K562 (cell line): Measurements from ENCODE around the gene NARF. TPM values are rescaled to one million over a fixed set of nuclear protein-coding genes. Genes with fewer than 3 reads are reported as not detected.

ENCODE experiments used
- DACH1 ChIP-seq: fragments of 450-650 bp; IDR thresholded peaks from 2 replicates; pipeline ENCODE4 v1.6.1; 2018; ENCODE audit not compliant: partially characterized antibody
- ETV5 ChIP-seq: sonication (generic); formaldehyde crosslinking; IDR thresholded peaks from 2 replicates; pipeline ENCODE4 v1.4.0; 2020; ENCODE audit warnings: low read depth, mild to moderate bottlenecking, missing genetic modification reagents
- EWSR1 ChIP-seq: fragments of 450-650 bp; IDR thresholded peaks from 2 replicates; pipeline ENCODE4 v1.6.1; 2018; ENCODE audit warnings: borderline replicate concordance, mild to moderate bottlenecking, low read depth, moderate library complexity; ENCODE audit not compliant: partially characterized antibody
- FOXK2 ChIP-seq, 2 experiments: fragments of 450-650 bp; IDR thresholded peaks in 1 of 2; conservative IDR thresholded peaks in 1 of 2; 2 replicates each; pipeline ENCODE4 v1.6.1; 2016; ENCODE audit warnings: low read depth in 2 of 2, mild to moderate bottlenecking in 1 of 2
- MCM5 ChIP-seq: fragments of 450-650 bp; IDR thresholded peaks from 2 replicates; pipeline ENCODE4 v1.6.1; 2016; ENCODE audit warnings: low read depth
- MTA1 ChIP-seq: fragments of 450-650 bp; IDR thresholded peaks from 2 replicates; pipeline ENCODE4 v1.6.1; 2017; ENCODE audit warnings: borderline replicate concordance
- NBN ChIP-seq: fragments of 450-650 bp; IDR thresholded peaks from 2 replicates; pipeline ENCODE4 v1.6.1; 2016; ENCODE audit warnings: low read depth, mild to moderate bottlenecking
- NFXL1 ChIP-seq: fragments of 450-650 bp; formaldehyde crosslinking; IDR thresholded peaks from 2 replicates; pipeline ENCODE4 v1.4.0; 2021; ENCODE audit warnings: mild to moderate bottlenecking
- TRIM24 ChIP-seq, 2 experiments: fragments of 450-650 bp; IDR thresholded peaks; 2 replicates each; pipeline ENCODE4 v1.6.1; 2016
- TRIM28 ChIP-seq: fragments of 450-650 bp; IDR thresholded peaks from 2 replicates; pipeline ENCODE4 v1.6.1; 2017
- ZBTB7A ChIP-seq: IDR thresholded peaks from 2 replicates; pipeline ENCODE4 v1.6.1; 2011; ENCODE audit warnings: low read depth, mild to moderate bottlenecking, low read length, moderate library complexity, borderline replicate concordance; ENCODE audit not compliant: control insufficient read depth
- ZNF174 ChIP-seq: fragments of 250-450 bp; sonication (Bioruptor Pico); IDR thresholded peaks from 2 replicates; pipeline ENCODE4 v1.4.0; 2020; ENCODE audit warnings: mild to moderate bottlenecking
- ZNF232 ChIP-seq: sonication (generic); formaldehyde crosslinking; IDR thresholded peaks from 2 replicates; pipeline ENCODE4 v1.8.0; 2022; ENCODE audit warnings: mild to moderate bottlenecking, missing genetic modification reagents
- polyA plus RNA-seq, 8 experiments: library from polyadenylated mRNA; depleted of rRNA in 4 of 8; stranded (reverse) in 5 of 8; unstranded in 3 of 8; fragments of >200 nt; fragmentation: Nextera tagmentation in 2 of 8; fragmentation: Illumina TruSeq in 1 of 8; extraction: Ambion mirVana in 2 of 8; extraction: Trizol in 1 of 8; gene quantifications; 2 replicates each; pipeline versions ENCODE4 v1.2.1 to v1.2.3, GENCODE V29; 2011 to 2014; ENCODE audit warnings: inconsistent platforms in 1 of 8, missing spikeins in 1 of 8
- total RNA-seq, 7 experiments: library from RNA; depleted of rRNA in 6 of 7; stranded (reverse); fragments of >200 nt in 6 of 7; fragmentation: Illumina TruSeq in 2 of 7; extraction: Trizol in 2 of 7; gene quantifications; 2 replicates each; pipeline versions ENCODE4 v1.2.1 to v1.2.3, GENCODE V29; 2011 to 2021; ENCODE audit warnings: low replicate concordance in 1 of 7
- TF ChIP-seq, protein P1 (sequence below): fragments of 450-650 bp; IDR thresholded peaks from 2 replicates; pipeline ENCODE4 v1.6.1; 2016; ENCODE audit warnings: mild to moderate bottlenecking
- TF ChIP-seq, protein P2 (sequence below): fragments of 450-650 bp; IDR thresholded peaks from 2 replicates; pipeline ENCODE4 v1.6.1; 2017; ENCODE audit warnings: mild to moderate bottlenecking, moderate library complexity
- TF ChIP-seq, protein P3 (sequence below): sonication (generic); formaldehyde crosslinking; IDR thresholded peaks from 2 replicates; pipeline ENCODE4 v1.8.0; 2022; ENCODE audit warnings: missing genetic modification reagents, mild to moderate bottlenecking, borderline replicate concordance
- TF ChIP-seq, protein P4 (sequence below), 2 experiments: fragments of 150-350 bp in 1 of 2; IDR thresholded peaks; 2 replicates each; pipeline ENCODE4 v1.6.1; 2012 to 2016; ENCODE audit warnings: low read depth in 2 of 2, low read length in 2 of 2, mild to moderate bottlenecking in 1 of 2, moderate library complexity in 1 of 2

The NARF gene
- total and polyA plus RNA-seq, 9 of the 15 experiments (the other 6 are each of a cell fraction or from before 2014, with no cell fraction given), result 60.4 to 423 (median 132) TPM

DNA sequence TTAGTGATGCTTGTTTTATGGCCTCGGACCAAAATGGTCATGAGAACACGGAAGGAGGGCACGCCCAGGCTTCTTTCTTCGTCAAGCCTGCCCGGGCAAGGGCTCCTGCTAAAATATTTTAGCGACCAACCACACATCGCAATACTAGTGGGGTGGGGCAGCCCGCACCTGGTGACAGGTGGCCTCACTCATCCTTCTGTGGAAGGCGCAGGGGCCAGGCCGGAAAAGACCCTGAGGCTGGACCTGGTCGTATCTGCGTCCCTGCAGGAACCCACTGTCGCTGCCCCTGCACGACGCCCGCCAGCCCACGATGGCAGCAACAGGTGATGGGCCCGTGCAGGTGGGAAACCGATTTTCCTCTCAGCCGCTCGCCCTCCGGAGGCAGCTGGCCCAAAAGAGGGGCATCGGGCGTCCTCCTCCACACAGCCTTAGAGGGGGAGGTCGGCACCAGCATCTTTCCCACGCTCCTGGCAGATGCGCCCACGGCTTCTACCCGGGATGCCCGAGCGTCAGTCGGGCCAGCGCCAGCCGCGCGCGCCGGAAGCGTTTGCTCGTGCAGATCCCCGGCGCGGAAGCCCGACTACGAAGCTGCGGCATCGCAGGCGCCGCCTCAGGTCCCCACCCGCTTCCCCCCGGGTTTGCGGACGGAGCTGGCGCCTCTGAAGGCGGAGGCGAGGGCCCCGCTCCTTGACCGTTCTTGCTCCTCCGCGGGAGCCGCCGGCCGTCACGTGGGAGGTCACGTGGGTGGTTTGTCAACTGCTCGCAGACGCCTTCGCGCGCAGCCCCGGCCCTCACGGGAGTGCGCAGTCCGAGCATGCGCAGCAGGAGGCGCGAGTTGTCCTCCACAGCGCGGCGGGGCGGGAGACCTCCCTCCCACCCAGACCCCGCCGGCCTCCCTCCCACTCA is 38.2 kb downstream of the NARF start (continued):
- TF ChIP-seq, protein P1, sequence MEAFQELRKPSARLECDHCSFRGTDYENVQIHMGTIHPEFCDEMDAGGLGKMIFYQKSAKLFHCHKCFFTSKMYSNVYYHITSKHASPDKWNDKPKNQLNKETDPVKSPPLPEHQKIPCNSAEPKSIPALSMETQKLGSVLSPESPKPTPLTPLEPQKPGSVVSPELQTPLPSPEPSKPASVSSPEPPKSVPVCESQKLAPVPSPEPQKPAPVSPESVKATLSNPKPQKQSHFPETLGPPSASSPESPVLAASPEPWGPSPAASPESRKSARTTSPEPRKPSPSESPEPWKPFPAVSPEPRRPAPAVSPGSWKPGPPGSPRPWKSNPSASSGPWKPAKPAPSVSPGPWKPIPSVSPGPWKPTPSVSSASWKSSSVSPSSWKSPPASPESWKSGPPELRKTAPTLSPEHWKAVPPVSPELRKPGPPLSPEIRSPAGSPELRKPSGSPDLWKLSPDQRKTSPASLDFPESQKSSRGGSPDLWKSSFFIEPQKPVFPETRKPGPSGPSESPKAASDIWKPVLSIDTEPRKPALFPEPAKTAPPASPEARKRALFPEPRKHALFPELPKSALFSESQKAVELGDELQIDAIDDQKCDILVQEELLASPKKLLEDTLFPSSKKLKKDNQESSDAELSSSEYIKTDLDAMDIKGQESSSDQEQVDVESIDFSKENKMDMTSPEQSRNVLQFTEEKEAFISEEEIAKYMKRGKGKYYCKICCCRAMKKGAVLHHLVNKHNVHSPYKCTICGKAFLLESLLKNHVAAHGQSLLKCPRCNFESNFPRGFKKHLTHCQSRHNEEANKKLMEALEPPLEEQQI, result no peak
- TF ChIP-seq, protein P2, sequence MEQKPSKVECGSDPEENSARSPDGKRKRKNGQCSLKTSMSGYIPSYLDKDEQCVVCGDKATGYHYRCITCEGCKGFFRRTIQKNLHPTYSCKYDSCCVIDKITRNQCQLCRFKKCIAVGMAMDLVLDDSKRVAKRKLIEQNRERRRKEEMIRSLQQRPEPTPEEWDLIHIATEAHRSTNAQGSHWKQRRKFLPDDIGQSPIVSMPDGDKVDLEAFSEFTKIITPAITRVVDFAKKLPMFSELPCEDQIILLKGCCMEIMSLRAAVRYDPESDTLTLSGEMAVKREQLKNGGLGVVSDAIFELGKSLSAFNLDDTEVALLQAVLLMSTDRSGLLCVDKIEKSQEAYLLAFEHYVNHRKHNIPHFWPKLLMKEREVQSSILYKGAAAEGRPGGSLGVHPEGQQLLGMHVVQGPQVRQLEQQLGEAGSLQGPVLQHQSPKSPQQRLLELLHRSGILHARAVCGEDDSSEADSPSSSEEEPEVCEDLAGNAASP, result no peak
- TF ChIP-seq ZNF232 (CRISPR knock-in tag) (peak; percentile 95), EWSR1 (no peak), DACH1 (no peak), FOXK2 (conservative IDR thresholded peaks at IDR 0.05 in 1 of 2, IDR thresholded peaks at IDR 0.05 in 1 of 2; ENCODE audit: low read depth in 2 of 2) (peak; percentile 63 to 71; a peak in 3 of 4 replicates), TRIM28 (no peak), TRIM24 (IDR thresholded peaks at IDR 0.05) (peak in 1 of 2 experiments; percentile 20; a peak in 1 of 4 replicates), NBN (no peak), MCM5 (no peak), NFXL1 (CRISPR knock-in tag) (no peak), ZNF174 (CRISPR knock-in tag) (no peak), ETV5 (CRISPR knock-in tag) (peak; percentile 76), MTA1 (no peak), ZBTB7A (peak; percentile 47; the same call in 1 of the 2 replicates)
- TF ChIP-seq, protein P3, sequence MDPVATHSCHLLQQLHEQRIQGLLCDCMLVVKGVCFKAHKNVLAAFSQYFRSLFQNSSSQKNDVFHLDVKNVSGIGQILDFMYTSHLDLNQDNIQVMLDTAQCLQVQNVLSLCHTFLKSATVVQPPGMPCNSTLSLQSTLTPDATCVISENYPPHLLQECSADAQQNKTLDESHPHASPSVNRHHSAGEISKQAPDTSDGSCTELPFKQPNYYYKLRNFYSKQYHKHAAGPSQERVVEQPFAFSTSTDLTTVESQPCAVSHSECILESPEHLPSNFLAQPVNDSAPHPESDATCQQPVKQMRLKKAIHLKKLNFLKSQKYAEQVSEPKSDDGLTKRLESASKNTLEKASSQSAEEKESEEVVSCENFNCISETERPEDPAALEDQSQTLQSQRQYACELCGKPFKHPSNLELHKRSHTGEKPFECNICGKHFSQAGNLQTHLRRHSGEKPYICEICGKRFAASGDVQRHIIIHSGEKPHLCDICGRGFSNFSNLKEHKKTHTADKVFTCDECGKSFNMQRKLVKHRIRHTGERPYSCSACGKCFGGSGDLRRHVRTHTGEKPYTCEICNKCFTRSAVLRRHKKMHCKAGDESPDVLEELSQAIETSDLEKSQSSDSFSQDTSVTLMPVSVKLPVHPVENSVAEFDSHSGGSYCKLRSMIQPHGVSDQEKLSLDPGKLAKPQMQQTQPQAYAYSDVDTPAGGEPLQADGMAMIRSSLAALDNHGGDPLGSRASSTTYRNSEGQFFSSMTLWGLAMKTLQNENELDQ, result 0 out of 2 replicates have a peak, but pooled peaks have one; percentile 40
- TF ChIP-seq, protein P4, sequence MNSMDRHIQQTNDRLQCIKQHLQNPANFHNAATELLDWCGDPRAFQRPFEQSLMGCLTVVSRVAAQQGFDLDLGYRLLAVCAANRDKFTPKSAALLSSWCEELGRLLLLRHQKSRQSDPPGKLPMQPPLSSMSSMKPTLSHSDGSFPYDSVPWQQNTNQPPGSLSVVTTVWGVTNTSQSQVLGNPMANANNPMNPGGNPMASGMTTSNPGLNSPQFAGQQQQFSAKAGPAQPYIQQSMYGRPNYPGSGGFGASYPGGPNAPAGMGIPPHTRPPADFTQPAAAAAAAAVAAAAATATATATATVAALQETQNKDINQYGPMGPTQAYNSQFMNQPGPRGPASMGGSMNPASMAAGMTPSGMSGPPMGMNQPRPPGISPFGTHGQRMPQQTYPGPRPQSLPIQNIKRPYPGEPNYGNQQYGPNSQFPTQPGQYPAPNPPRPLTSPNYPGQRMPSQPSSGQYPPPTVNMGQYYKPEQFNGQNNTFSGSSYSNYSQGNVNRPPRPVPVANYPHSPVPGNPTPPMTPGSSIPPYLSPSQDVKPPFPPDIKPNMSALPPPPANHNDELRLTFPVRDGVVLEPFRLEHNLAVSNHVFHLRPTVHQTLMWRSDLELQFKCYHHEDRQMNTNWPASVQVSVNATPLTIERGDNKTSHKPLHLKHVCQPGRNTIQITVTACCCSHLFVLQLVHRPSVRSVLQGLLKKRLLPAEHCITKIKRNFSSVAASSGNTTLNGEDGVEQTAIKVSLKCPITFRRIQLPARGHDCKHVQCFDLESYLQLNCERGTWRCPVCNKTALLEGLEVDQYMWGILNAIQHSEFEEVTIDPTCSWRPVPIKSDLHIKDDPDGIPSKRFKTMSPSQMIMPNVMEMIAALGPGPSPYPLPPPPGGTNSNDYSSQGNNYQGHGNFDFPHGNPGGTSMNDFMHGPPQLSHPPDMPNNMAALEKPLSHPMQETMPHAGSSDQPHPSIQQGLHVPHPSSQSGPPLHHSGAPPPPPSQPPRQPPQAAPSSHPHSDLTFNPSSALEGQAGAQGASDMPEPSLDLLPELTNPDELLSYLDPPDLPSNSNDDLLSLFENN (IDR thresholded peaks at IDR 0.05; ENCODE audit: low read depth in 2 of 2, low read length in 2 of 2), result no peak
